B cell (primary cell): ENCODE results near the gene PHAX. TPM values are rescaled to one million over a fixed set of nuclear protein-coding genes. Genes with fewer than 3 reads are reported as not detected.

Source experiments
- ATAC-seq: fragments of 200-7000 bp; cut with Tn5 transposase; one replicate; pipeline ENCODE4 v1.10.0; 2021; ENCODE audit warnings: low read depth, mild to moderate bottlenecking, moderate number of reproducible peaks, moderate library complexity
- CTCF ChIA-PET: fragments of 350-600 bp; sonication (Branson Sonifier 250); formaldehyde crosslinking; loops from one replicate; lab custom pipeline; 2021; ENCODE audit warnings: antibody characterized with exemption, inconsistent platforms; lab: Charles Lee
- POLR2A ChIA-PET: fragments of 350-600 bp; sonication (Branson Sonifier 250); formaldehyde crosslinking; loops from one replicate; lab custom pipeline; 2021; ENCODE audit warnings: antibody characterized with exemption; lab: Charles Lee
- DNase-seq: peaks from one replicate; pipeline ENCODE4 v3.0.0; 2013
- H2AFZ ChIP-seq: 2 replicates; pipeline ENCODE4 v1.6.1; 2012; ENCODE audit warnings: mild to moderate bottlenecking, low read depth, low read length; ENCODE audit not compliant: insufficient read depth, poor library complexity, severe bottlenecking
- H3K27ac ChIP-seq, 2 donors: 1 replicate in 1 of 2; 2 replicates in 1 of 2; pipeline ENCODE4 v1.5.1; 2012 to 2013; ENCODE audit warnings: low read length in 2 of 2, mild to moderate bottlenecking in 2 of 2, moderate library complexity in 1 of 2
- H3K27me3 ChIP-seq, 4 experiments: fragments of 200-600 bp in 1 of 4; sonication (generic) in 1 of 4; replicated peaks in 1 of 4; 1 replicate in 2 of 4; 2 replicates in 2 of 4; pipeline versions ENCODE4 v1.6.1 to v1.7.0; 2013 to 2016; ENCODE audit warnings: low read length in 3 of 4, mild to moderate bottlenecking in 2 of 4, mixed read lengths in 1 of 4, moderate library complexity in 1 of 4; ENCODE audit not compliant: insufficient read depth in 4 of 4, control insufficient read depth in 3 of 4; ENCODE audit errors: control extremely low read depth in 1 of 4
- H3K36me3 ChIP-seq, 2 experiments: replicated peaks in 1 of 2; 1 replicate in 1 of 2; 2 replicates in 1 of 2; pipeline versions ENCODE4 v1.6.1 to v1.7.1; 2013; ENCODE audit warnings: low read length in 1 of 2; ENCODE audit not compliant: insufficient read depth in 2 of 2, control insufficient read depth in 1 of 2; ENCODE audit errors: control extremely low read depth in 1 of 2, extremely low read depth in 1 of 2
- H3K4me1 ChIP-seq, 2 donors: fragments of 200-600 bp in 1 of 2; sonication (generic) in 1 of 2; 1 replicate in 1 of 2; 2 replicates in 1 of 2; pipeline versions ENCODE4 v1.5.1 to v1.6.1; 2013 to 2017; ENCODE audit warnings: low read length in 2 of 2; ENCODE audit not compliant: control insufficient read depth in 2 of 2, insufficient read depth in 2 of 2
- H3K4me2 ChIP-seq: replicated peaks from 2 replicates; pipeline ENCODE3; 2012; ENCODE audit warnings: mild to moderate bottlenecking, low read depth, low read length; ENCODE audit not compliant: poor library complexity, severe bottlenecking
- H3K4me3 ChIP-seq, 5 experiments: fragments of 200-600 bp in 1 of 5; sonication (generic) in 1 of 5; 1 replicate in 3 of 5; 2 replicates in 2 of 5; pipeline versions ENCODE4 v1.5.1 to v1.7.0; 2011 to 2016; ENCODE audit warnings: low read length in 4 of 5, mild to moderate bottlenecking in 4 of 5, low read depth in 2 of 5, control low read depth in 1 of 5, moderate library complexity in 1 of 5; ENCODE audit not compliant: insufficient read depth in 1 of 5; ENCODE audit errors: control extremely low read depth in 1 of 5, extremely low read depth in 1 of 5
- H3K79me2 ChIP-seq: fragments of 200-600 bp; sonication (generic); one replicate; pipeline ENCODE4 v1.6.0; 2016; ENCODE audit warnings: low read length; ENCODE audit not compliant: control insufficient read depth, insufficient read depth
- H3K9ac ChIP-seq: fragments of 200-600 bp; sonication (generic); 2 replicates; pipeline ENCODE4 v1.6.1; 2017; ENCODE audit warnings: mild to moderate bottlenecking, low read length, moderate library complexity
- H3K9me3 ChIP-seq, 3 donors: one replicate each; pipeline versions ENCODE4 v1.6.1 to v1.7.1; 2013; ENCODE audit warnings: low read length in 2 of 3; ENCODE audit not compliant: control insufficient read depth in 2 of 3, insufficient read depth in 1 of 3; ENCODE audit errors: control extremely low read depth in 1 of 3
- H4K20me1 ChIP-seq: 2 replicates; pipeline ENCODE4 v1.6.0; 2012; ENCODE audit warnings: mild to moderate bottlenecking, low read length; ENCODE audit not compliant: insufficient read depth, control insufficient read depth, poor library complexity, severe bottlenecking
- H3K27ac Mint-ChIP-seq: one replicate; pipeline ENCODE4 v1.8.0; 2021; ENCODE audit warnings: mixed read lengths
- H3K27me3 Mint-ChIP-seq: one replicate; pipeline ENCODE4 v1.8.0; 2021; ENCODE audit warnings: mixed read lengths
- H3K4me1 Mint-ChIP-seq: one replicate; pipeline ENCODE4 v1.8.0; 2021; ENCODE audit warnings: mixed read lengths
- H3K4me3 Mint-ChIP-seq: one replicate; pipeline ENCODE4 v1.8.0; 2021; ENCODE audit warnings: mixed read lengths
- H3K9me3 Mint-ChIP-seq: one replicate; pipeline ENCODE4 v1.8.0; 2022; ENCODE audit warnings: mixed read lengths; ENCODE audit not compliant: insufficient read depth
- EZH2 ChIP-seq: IDR thresholded peaks from 2 replicates; pipeline ENCODE4 v1.6.1; 2012; ENCODE audit warnings: borderline replicate concordance, low read depth, mild to moderate bottlenecking, moderate library complexity, low read length; ENCODE audit not compliant: insufficient read depth, poor library complexity, severe bottlenecking
- WGBS: methylation state at CpG from one replicate; pipeline ENCODE4 v1.1.5; 2013; ENCODE audit warnings: missing lambda C conversion rate; ENCODE audit not compliant: insufficient coverage; 5-methylcytosine and 5-hydroxymethylcytosine counted together
- intact Hi-C: fragments of 100-400 bp; cut with micrococcal nuclease; formaldehyde crosslinking; loops from one replicate; pipeline ENCODE4 v1.10.0; 2022
- polyA plus RNA-seq: library from polyadenylated mRNA; depleted of rRNA; stranded (reverse); fragments of >200 nt; gene quantifications from 2 replicates; pipeline ENCODE4 v1.2.3, GENCODE V29; 2012
- total RNA-seq, 2 donors: library from RNA; stranded (reverse); fragments of 120-200 nt in 1 of 2; gene quantifications; 1 replicate in 1 of 2; 2 replicates in 1 of 2; pipeline versions ENCODE4 v1.2.3 to v1.2.4, GENCODE V29; 2013 to 2022
- TF ChIP-seq, protein P1 (sequence below): fragments of 200-600 bp; IDR thresholded peaks from one replicate; pipeline ENCODE4 v1.8.0; 2022; ENCODE audit warnings: antibody characterized with exemption, mild to moderate bottlenecking

PHAX gene
- total and polyA plus RNA-seq, 2 donors (not counting 1 experiment from before 2014, with no cell fraction given), result 7.1 to 43.9 TPM

DNA sequence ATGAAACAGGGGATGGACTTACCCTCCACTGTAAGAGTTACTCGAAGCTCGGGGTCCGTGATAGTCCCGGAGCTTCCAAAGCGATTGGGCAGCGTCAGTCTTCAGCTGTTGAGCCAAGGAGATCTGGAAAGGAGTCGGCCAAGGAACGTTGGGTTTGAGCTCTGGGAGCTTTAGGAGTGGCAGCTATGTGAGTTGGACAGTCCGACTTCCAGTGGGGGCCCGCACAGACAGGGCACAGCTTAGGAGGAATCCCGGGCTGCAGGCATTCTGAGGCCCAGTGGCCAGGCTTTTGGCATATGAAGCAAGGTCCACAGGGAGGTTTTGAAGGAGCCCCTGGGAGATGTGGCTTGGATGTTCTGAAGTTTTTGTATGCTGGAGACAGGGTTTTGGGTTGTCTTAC lies 72.7 kb downstream of the PHAX start:
- Histone ChIP-seq H2AFZ (no peak overlapping the region), H3K9ac (no peak overlapping the region), H3K9me3 (peaks cover 0 to 3% (median 3%) of the 10 kb centered on the region in 3 donors), H3K27me3 (no peaks in the 10 kb centered on the region), H4K20me1 (no peaks in the 10 kb centered on the region), H3K27ac (no peak overlapping the region), H3K4me1 (peaks cover 0 to 4% of the 10 kb centered on the region in 2 donors), H3K79me2 (no peaks in the 10 kb centered on the region), H3K4me3 (no peak overlapping the region), H3K36me3 (no peaks in the 10 kb centered on the region), H3K4me2 (no peak overlapping the region)
- Mint-ChIP-seq H3K9me3 (peaks cover 4% of the 10 kb centered on the region), H3K4me3 (no peak overlapping the region), H3K27ac (no peak overlapping the region), H3K4me1 (peaks cover 3% of the 10 kb centered on the region), H3K27me3 (no peaks in the 10 kb centered on the region)
- ATAC-seq (no peak), DNase-seq (no peak)
- WGBS, result 92% methylated on average over 7 of the region's 11 CpGs
- no peak for TF ChIP-seq EZH2
- TF ChIP-seq, protein P1, sequence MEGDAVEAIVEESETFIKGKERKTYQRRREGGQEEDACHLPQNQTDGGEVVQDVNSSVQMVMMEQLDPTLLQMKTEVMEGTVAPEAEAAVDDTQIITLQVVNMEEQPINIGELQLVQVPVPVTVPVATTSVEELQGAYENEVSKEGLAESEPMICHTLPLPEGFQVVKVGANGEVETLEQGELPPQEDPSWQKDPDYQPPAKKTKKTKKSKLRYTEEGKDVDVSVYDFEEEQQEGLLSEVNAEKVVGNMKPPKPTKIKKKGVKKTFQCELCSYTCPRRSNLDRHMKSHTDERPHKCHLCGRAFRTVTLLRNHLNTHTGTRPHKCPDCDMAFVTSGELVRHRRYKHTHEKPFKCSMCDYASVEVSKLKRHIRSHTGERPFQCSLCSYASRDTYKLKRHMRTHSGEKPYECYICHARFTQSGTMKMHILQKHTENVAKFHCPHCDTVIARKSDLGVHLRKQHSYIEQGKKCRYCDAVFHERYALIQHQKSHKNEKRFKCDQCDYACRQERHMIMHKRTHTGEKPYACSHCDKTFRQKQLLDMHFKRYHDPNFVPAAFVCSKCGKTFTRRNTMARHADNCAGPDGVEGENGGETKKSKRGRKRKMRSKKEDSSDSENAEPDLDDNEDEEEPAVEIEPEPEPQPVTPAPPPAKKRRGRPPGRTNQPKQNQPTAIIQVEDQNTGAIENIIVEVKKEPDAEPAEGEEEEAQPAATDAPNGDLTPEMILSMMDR, result no peak
- intact Hi-C loops, result no loop called here
- ChIA-PET CTCF (interaction anchor here (0.5 to 9.4 kb wide), 5 partner anchors 15 to 640 kb away, joined by 3 to 289 read pairs (median 4); partner anchors contain the start of gene LMNB1), POLR2A (no interaction called here)

DNA sequence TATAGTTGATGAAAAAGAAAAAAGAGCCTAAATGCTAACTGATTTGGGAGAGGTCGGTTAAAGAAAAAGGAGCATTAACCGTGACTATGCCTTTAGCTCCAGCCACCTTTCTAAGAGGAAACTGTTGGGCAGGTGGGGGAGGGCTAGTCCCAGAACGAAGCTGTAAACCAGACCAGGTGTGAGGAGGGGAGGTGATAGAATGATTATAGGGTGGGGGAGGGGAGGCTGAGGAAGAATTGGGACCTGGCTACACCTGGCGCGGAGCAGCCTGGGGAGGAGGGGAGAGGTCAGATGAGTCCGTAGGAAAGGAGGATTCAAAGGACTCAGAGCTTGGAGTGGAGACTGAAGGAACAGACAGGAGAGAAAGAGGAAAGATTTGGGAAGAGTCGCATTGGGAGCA lies 73.4 kb downstream of the PHAX start:
- H3K79me2 ChIP-seq, result no peaks in the 10 kb centered on the region
- H3K4me1 ChIP-seq, result peaks cover 0 to 4% of the 10 kb centered on the region in 2 donors
- no peak overlapping the region for H2AFZ ChIP-seq
- ATAC-seq (no peak), DNase-seq (no peak)
- no peak overlapping the region for H3K27ac ChIP-seq
- no peak overlapping the region for H3K9ac ChIP-seq
- ChIA-PET POLR2A (no interaction called here), CTCF (interaction anchor here (1.2 to 9.4 kb wide), 4 partner anchors 9 to 639 kb away, joined by 3 to 289 read pairs (median 17); partner anchors contain the start of gene LMNB1)
- H3K9me3 ChIP-seq, result peaks cover 0 to 3% (median 3%) of the 10 kb centered on the region in 3 donors
- Mint-ChIP-seq H3K9me3 (peaks cover 4% of the 10 kb centered on the region), H3K27ac (no peak overlapping the region), H3K4me1 (peaks cover 3% of the 10 kb centered on the region), H3K27me3 (no peaks in the 10 kb centered on the region), H3K4me3 (no peak overlapping the region)
- no peaks in the 10 kb centered on the region for H3K27me3 ChIP-seq
- H3K4me3 ChIP-seq, result no peak overlapping the region
- WGBS, result 85% methylated on average over 7 of the region's 7 CpGs
- no peak overlapping the region for H3K4me2 ChIP-seq
- no peak for TF ChIP-seq EZH2
- intact Hi-C loops, result no loop called here
- no peaks in the 10 kb centered on the region for H3K36me3 ChIP-seq
- H4K20me1 ChIP-seq, result no peaks in the 10 kb centered on the region
